Neural cell (in vitro differentiated cells): Measurements from ENCODE around the gene RCBTB2.

Experiments used
- EP300 ChIP-seq: fragments of 450-650 bp; conservative IDR thresholded peaks from 2 replicates; pipeline ENCODE4 v1.6.1; 2014; ENCODE audit warnings: antibody characterized with exemption, mild to moderate bottlenecking, moderate library complexity; ENCODE audit not compliant: poor library complexity, severe bottlenecking
- EZH2 ChIP-seq: fragments of 200-600, 300-800 bp; shearing (Covaris generic), sonication (generic); IDR thresholded peaks from 2 replicates; pipeline ENCODE4 v1.6.1; 2014; ENCODE audit warnings: antibody characterized with exemption, low read length, borderline replicate concordance, mild to moderate bottlenecking; ENCODE audit not compliant: insufficient read depth, poor library complexity, severe bottlenecking
- MXI1 ChIP-seq: fragments of 450-650 bp; conservative IDR thresholded peaks from 2 replicates; pipeline ENCODE4 v1.6.1; 2014; ENCODE audit warnings: antibody characterized with exemption, mild to moderate bottlenecking; ENCODE audit not compliant: poor library complexity, severe bottlenecking
- POLR2AphosphoS5 ChIP-seq: IDR thresholded peaks from 2 replicates; pipeline ENCODE4 v1.6.1; 2012
- RAD21 ChIP-seq: fragments of 450-650 bp; conservative IDR thresholded peaks from 2 replicates; pipeline ENCODE4 v1.6.1; 2014; ENCODE audit warnings: antibody characterized with exemption, mild to moderate bottlenecking, moderate library complexity
- SMC3 ChIP-seq: fragments of 450-650 bp; conservative IDR thresholded peaks from 2 replicates; pipeline ENCODE4 v1.6.1; 2014; ENCODE audit warnings: antibody characterized with exemption, mild to moderate bottlenecking, moderate library complexity; ENCODE audit not compliant: poor library complexity
- TAF1 ChIP-seq: IDR thresholded peaks from 2 replicates; pipeline ENCODE4 v1.6.1; 2012; ENCODE audit warnings: low read depth
- TF ChIP-seq, protein P1 (sequence below): fragments of 450-650 bp; IDR thresholded peaks from 2 replicates; pipeline ENCODE4 v1.5.1; 2014; ENCODE audit warnings: antibody characterized with exemption, mild to moderate bottlenecking, moderate library complexity; ENCODE audit not compliant: poor library complexity, severe bottlenecking
- TF ChIP-seq, protein P2 (sequence below): IDR thresholded peaks from 2 replicates; pipeline ENCODE4 v1.6.1; 2012; ENCODE audit warnings: borderline replicate concordance

DNA sequence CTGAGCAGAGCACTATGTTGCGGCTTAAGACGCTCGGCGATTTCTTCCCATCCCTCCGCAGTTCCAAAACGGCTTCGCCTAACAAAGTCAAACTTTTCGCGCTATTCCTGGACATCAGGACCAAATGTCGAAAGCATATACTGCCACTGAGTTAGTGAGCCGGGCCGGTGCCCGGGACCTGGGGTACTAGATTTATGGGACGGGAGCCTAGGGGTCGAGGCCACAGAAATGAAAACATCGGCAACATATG is 699 bp downstream of the RCBTB2 start:
- TF ChIP-seq RAD21 (no peak), EP300 (no peak), EZH2 (no peak), TAF1 (no peak), POLR2AphosphoS5 (no peak), SMC3 (no peak), MXI1 (no peak)
- TF ChIP-seq, protein P1, sequence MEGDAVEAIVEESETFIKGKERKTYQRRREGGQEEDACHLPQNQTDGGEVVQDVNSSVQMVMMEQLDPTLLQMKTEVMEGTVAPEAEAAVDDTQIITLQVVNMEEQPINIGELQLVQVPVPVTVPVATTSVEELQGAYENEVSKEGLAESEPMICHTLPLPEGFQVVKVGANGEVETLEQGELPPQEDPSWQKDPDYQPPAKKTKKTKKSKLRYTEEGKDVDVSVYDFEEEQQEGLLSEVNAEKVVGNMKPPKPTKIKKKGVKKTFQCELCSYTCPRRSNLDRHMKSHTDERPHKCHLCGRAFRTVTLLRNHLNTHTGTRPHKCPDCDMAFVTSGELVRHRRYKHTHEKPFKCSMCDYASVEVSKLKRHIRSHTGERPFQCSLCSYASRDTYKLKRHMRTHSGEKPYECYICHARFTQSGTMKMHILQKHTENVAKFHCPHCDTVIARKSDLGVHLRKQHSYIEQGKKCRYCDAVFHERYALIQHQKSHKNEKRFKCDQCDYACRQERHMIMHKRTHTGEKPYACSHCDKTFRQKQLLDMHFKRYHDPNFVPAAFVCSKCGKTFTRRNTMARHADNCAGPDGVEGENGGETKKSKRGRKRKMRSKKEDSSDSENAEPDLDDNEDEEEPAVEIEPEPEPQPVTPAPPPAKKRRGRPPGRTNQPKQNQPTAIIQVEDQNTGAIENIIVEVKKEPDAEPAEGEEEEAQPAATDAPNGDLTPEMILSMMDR: no peak
- TF ChIP-seq, protein P2, sequence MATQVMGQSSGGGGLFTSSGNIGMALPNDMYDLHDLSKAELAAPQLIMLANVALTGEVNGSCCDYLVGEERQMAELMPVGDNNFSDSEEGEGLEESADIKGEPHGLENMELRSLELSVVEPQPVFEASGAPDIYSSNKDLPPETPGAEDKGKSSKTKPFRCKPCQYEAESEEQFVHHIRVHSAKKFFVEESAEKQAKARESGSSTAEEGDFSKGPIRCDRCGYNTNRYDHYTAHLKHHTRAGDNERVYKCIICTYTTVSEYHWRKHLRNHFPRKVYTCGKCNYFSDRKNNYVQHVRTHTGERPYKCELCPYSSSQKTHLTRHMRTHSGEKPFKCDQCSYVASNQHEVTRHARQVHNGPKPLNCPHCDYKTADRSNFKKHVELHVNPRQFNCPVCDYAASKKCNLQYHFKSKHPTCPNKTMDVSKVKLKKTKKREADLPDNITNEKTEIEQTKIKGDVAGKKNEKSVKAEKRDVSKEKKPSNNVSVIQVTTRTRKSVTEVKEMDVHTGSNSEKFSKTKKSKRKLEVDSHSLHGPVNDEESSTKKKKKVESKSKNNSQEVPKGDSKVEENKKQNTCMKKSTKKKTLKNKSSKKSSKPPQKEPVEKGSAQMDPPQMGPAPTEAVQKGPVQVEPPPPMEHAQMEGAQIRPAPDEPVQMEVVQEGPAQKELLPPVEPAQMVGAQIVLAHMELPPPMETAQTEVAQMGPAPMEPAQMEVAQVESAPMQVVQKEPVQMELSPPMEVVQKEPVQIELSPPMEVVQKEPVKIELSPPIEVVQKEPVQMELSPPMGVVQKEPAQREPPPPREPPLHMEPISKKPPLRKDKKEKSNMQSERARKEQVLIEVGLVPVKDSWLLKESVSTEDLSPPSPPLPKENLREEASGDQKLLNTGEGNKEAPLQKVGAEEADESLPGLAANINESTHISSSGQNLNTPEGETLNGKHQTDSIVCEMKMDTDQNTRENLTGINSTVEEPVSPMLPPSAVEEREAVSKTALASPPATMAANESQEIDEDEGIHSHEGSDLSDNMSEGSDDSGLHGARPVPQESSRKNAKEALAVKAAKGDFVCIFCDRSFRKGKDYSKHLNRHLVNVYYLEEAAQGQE: no peak
